GM18868 (cell line): ENCODE results near the gene SLC25A51.

Experiments used
- ATAC-seq: cut with Tn5 transposase; IDR thresholded peaks from one replicate; pipeline ENCODE4 v1.9.1; 2021; ENCODE audit warnings: mild to moderate bottlenecking, moderate library complexity; ENCODE audit not compliant: unreplicated experiment

Gene SLC25A51

GRCh38 chr9:37840560-37841194 is 63.2 kb downstream of the SLC25A51 start:
- no peak for ATAC-seq

DNA sequence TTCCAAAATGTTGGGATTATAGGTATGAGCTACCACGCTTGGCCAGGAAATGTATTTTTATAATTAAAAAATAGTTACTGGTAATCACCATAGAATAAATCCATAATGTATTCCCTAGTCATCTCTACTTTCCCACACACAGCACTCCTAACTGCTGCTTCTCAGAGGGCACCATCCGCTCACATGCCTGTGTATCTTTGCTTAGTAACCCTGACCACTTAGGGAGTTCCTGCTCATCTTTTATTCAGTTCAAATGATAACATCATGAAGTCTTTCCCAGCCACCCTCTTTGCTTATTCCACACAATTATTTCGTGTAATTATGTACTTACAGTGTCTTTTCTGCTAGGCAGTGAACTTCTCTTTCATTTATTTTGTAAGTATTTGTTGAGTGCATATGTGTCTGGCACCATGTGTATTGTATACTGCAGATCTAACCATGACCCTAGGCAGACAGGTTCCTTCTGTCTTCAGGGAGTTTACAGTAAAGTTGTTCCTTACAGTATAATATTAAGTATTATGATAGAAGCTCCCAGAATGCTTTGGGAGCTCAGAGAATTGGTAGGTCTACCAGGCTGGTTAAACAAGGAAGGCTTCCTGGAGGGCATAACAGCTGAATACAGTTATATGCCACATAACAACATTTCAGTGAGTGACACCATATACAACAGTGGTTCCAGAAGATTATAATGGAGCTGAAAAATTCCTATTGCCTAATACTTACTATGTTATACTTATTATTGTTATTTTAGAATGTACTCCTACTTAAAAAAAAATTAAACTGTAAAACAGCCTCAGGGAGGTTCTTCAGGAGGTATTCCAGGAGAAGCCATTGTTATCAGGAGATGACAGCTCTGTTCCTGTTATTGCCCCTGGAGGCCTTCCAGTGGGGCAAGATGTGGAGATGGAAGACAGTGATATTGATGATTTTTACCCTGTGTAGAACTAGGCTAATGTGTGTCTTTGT is 64.1 kb downstream of the SLC25A51 start:
- ATAC-seq, result no peak
